Endothelial cell of umbilical vein (primary cell): ENCODE measurements around the gene TP53TG5. TPM values are rescaled to one million over a fixed set of nuclear protein-coding genes. Genes with fewer than 3 reads are reported as not detected.

Source experiments
- BruUV-seq: library from RNA; stranded (reverse); fragments of 400-500 nt; replicated peaks from 2 replicates; lab custom pipeline; 2021; lab: Mats Ljungman, UMichigan
- CTCF ChIA-PET: fragments of 300-600, 350-600 bp; sonication (Branson Sonifier 250); formaldehyde crosslinking; loops from one replicate; lab custom pipeline; 2021; ENCODE audit warnings: antibody characterized with exemption, inconsistent platforms; lab: Charles Lee
- POLR2A ChIA-PET: fragments of 300-600, 350-600 bp; sonication (Branson Sonifier 250); formaldehyde crosslinking; loops from one replicate; lab custom pipeline; 2021; ENCODE audit warnings: antibody characterized with exemption, inconsistent platforms; lab: Charles Lee
- DNase-seq: peaks from one replicate; pipeline ENCODE4 v3.0.0-alpha.2; 2011; ENCODE audit warnings: low read depth, low spot score
- FAIRE-seq: peaks from 2 replicates; lab custom pipeline; 2011; peaks lifted over from hg19 to GRCh38; lab: Jason Lieb, UNC
- H2AFZ ChIP-seq: 2 replicates; pipeline ENCODE4 v1.6.0; 2012; ENCODE audit warnings: low read depth, low read length, control low read depth, inconsistent platforms
- H3K27ac ChIP-seq: 2 replicates; pipeline ENCODE4 v1.5.1; 2011; ENCODE audit warnings: low read depth, mild to moderate bottlenecking, control low read depth, low read length, moderate library complexity; ENCODE audit not compliant: insufficient read depth
- H3K27me3 ChIP-seq, 2 experiments: 2 replicates each; pipeline versions ENCODE4 v1.6.0 to v1.6.1; 2011; ENCODE audit warnings: low read length in 2 of 2, mixed read lengths in 1 of 2; ENCODE audit not compliant: control insufficient read depth in 2 of 2, insufficient read depth in 2 of 2
- H3K36me3 ChIP-seq, 2 experiments: 2 replicates in 1 of 2; 3 replicates in 1 of 2; pipeline ENCODE4 v1.5.1; 2011; ENCODE audit warnings: low read length in 2 of 2, mild to moderate bottlenecking in 1 of 2, moderate library complexity in 1 of 2; ENCODE audit not compliant: control insufficient read depth in 2 of 2, insufficient read depth in 2 of 2; ENCODE audit errors: extremely low read depth in 1 of 2
- H3K4me1 ChIP-seq: 3 replicates; pipeline ENCODE4 v1.5.1; 2011; ENCODE audit warnings: mild to moderate bottlenecking, low read length; ENCODE audit not compliant: control insufficient read depth, insufficient read depth; ENCODE audit errors: extremely low read depth
- H3K4me2 ChIP-seq: 2 replicates; pipeline ENCODE4 v1.6.1; 2011; ENCODE audit warnings: low read length, control low read depth, mixed read lengths; ENCODE audit not compliant: insufficient read depth
- H3K4me3 ChIP-seq, 3 experiments: fragments of 200-600 bp in 1 of 3; sonication (generic), shearing (Covaris generic) in 1 of 3; replicated peaks in 1 of 3; 2 replicates each; pipeline ENCODE4 v1.5.1; 2011 to 2016; ENCODE audit warnings: control low read depth in 3 of 3, low read length in 3 of 3, mild to moderate bottlenecking in 2 of 3, inconsistent platforms in 1 of 3, low read depth in 1 of 3, moderate library complexity in 1 of 3; ENCODE audit not compliant: insufficient read depth in 1 of 3
- H3K79me2 ChIP-seq: 2 replicates; pipeline ENCODE4 v1.6.0; 2012; ENCODE audit warnings: low read length, inconsistent platforms; ENCODE audit not compliant: control insufficient read depth, insufficient read depth
- H3K9ac ChIP-seq: replicated peaks from 2 replicates; pipeline ENCODE3; 2011; ENCODE audit warnings: low read length, control low read depth; ENCODE audit not compliant: insufficient read depth; ENCODE audit errors: extremely low read depth
- H3K9me1 ChIP-seq: replicated peaks from 3 replicates; pipeline ENCODE4 v1.6.0; 2011; ENCODE audit warnings: mild to moderate bottlenecking, low read length; ENCODE audit not compliant: control insufficient read depth, insufficient read depth; ENCODE audit errors: extremely low read depth
- H3K9me3 ChIP-seq: replicated peaks from 2 replicates; pipeline ENCODE4 v1.5.1; 2012; ENCODE audit warnings: low read length, inconsistent platforms; ENCODE audit not compliant: control insufficient read depth, insufficient read depth
- H4K20me1 ChIP-seq: replicated peaks from 2 replicates; pipeline ENCODE3; 2011; ENCODE audit warnings: mild to moderate bottlenecking, low read length; ENCODE audit not compliant: control insufficient read depth, insufficient read depth; ENCODE audit errors: extremely low read depth
- EZH2 ChIP-seq: IDR thresholded peaks from 2 replicates; pipeline ENCODE4 v1.6.1; 2012; ENCODE audit warnings: borderline replicate concordance, low read depth, mild to moderate bottlenecking, moderate library complexity, low read length, inconsistent platforms; ENCODE audit not compliant: severe bottlenecking
- FOS ChIP-seq: IDR thresholded peaks from 2 replicates; pipeline ENCODE4 v1.6.1; 2011; ENCODE audit warnings: mild to moderate bottlenecking, low read length, moderate library complexity, borderline replicate concordance; ENCODE audit not compliant: insufficient read depth
- GATA2 ChIP-seq: IDR thresholded peaks from 2 replicates; pipeline ENCODE4 v1.7.0; 2011; ENCODE audit warnings: low read depth, mild to moderate bottlenecking, moderate library complexity, mixed read lengths, low read length; ENCODE audit not compliant: insufficient read length, insufficient read depth
- JUN ChIP-seq: IDR thresholded peaks from 2 replicates; pipeline ENCODE4 v1.6.1; 2011; ENCODE audit warnings: borderline replicate concordance, low read depth; ENCODE audit not compliant: insufficient read length, insufficient read depth
- MYC ChIP-seq: IDR thresholded peaks from one replicate; pipeline ENCODE4 v1.6.1; 2011; ENCODE audit warnings: mild to moderate bottlenecking, low read depth, low read length
- POLR2A ChIP-seq: IDR thresholded peaks from 2 replicates; pipeline ENCODE4 v1.6.1; 2012; ENCODE audit warnings: low read depth, mild to moderate bottlenecking, control low read depth, low read length
- POLR2AphosphoS5 ChIP-seq: IDR thresholded peaks from 2 replicates; pipeline ENCODE4 v1.6.1; 2012; ENCODE audit warnings: low read depth, mild to moderate bottlenecking, control low read depth, low read length, moderate library complexity; ENCODE audit not compliant: insufficient read depth
- dilution Hi-C: fragments of 300-500 bp; cut with MboI; formaldehyde crosslinking; loops from one replicate; pipeline ENCODE4 v1.15.0; 2019; ENCODE audit warnings: low sequenced_read_pairs; ENCODE audit not compliant: extremely low pct_ligation_motif_present
- intact Hi-C: fragments of 100-400 bp; cut with micrococcal nuclease; formaldehyde crosslinking; loops from one replicate; pipeline ENCODE4 v1.10.0; 2022
- polyA plus RNA-seq, 4 experiments: library from polyadenylated mRNA; depleted of rRNA in 3 of 4; stranded (reverse) in 3 of 4; unstranded in 1 of 4; fragments of >200 nt; gene quantifications; 2 replicates each; pipeline versions ENCODE4 v1.2.1 to v1.2.3, GENCODE V29; 2011 to 2012; ENCODE audit warnings: missing spikeins in 1 of 4
- total RNA-seq: library from RNA; stranded (reverse); gene quantifications from 2 replicates; pipeline ENCODE4 v1.2.3, GENCODE V29; 2021
- TF ChIP-seq, protein P1 (sequence below): IDR thresholded peaks from 2 replicates; pipeline ENCODE4 v1.6.1; 2011; ENCODE audit not compliant: insufficient read depth, insufficient read length
- TF ChIP-seq, protein P2 (sequence below), 2 donors: IDR thresholded peaks; 1 replicate in 1 of 2; 2 replicates in 1 of 2; pipeline ENCODE4 v1.5.1; 2011; ENCODE audit warnings: low read length in 2 of 2, mild to moderate bottlenecking in 2 of 2, moderate library complexity in 2 of 2, control low read depth in 1 of 2, inconsistent platforms in 1 of 2, low read depth in 1 of 2; ENCODE audit not compliant: insufficient read depth in 1 of 2; ENCODE audit errors: extremely low read depth in 1 of 2

The TP53TG5 gene
- total and polyA plus RNA-seq, 2 donors (not counting 3 experiments of a cell fraction or from before 2014, with no cell fraction given): not detected

DNA sequence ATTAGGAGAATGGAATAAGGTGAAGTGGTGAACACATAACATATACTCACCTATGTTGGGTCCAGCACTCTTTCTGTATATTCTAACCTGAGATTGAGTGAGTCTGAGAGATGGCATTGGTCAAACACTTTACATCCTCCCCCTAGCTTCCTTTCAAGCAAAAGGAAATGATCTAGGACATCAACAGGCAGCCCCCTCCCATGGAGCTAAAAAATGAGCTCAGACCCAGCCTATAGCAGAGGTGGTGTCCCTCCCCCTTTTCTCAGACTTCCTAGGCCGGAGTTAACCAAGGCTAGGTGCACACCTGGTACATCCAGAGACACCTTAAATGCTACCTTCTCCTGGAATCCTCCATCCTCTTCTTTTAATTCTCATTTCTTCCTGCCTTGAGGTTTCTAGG is 24.4 kb downstream of the TP53TG5 start:
- no peak for TF ChIP-seq EZH2
- TF ChIP-seq JUN: no peak
- TF ChIP-seq POLR2A: no peak
- TF ChIP-seq, protein P1, sequence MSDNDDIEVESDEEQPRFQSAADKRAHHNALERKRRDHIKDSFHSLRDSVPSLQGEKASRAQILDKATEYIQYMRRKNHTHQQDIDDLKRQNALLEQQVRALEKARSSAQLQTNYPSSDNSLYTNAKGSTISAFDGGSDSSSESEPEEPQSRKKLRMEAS: no peak
- TF ChIP-seq POLR2AphosphoS5: no peak
- no peak for TF ChIP-seq FOS
- TF ChIP-seq, protein P2, sequence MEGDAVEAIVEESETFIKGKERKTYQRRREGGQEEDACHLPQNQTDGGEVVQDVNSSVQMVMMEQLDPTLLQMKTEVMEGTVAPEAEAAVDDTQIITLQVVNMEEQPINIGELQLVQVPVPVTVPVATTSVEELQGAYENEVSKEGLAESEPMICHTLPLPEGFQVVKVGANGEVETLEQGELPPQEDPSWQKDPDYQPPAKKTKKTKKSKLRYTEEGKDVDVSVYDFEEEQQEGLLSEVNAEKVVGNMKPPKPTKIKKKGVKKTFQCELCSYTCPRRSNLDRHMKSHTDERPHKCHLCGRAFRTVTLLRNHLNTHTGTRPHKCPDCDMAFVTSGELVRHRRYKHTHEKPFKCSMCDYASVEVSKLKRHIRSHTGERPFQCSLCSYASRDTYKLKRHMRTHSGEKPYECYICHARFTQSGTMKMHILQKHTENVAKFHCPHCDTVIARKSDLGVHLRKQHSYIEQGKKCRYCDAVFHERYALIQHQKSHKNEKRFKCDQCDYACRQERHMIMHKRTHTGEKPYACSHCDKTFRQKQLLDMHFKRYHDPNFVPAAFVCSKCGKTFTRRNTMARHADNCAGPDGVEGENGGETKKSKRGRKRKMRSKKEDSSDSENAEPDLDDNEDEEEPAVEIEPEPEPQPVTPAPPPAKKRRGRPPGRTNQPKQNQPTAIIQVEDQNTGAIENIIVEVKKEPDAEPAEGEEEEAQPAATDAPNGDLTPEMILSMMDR (IDR thresholded peaks at IDR 0.05; ENCODE audit: extremely low read depth in 1 of 2, insufficient read depth in 1 of 2, low read depth in 1 of 2, low read length in 2 of 2): no peak
- TF ChIP-seq MYC: no peak
- TF ChIP-seq GATA2: no peak
- Histone ChIP-seq H3K9me3 (no peaks in the 10 kb centered on the region), H3K9ac (no peak overlapping the region), H3K4me1 (peaks cover 18% of the 10 kb centered on the region), H3K4me3 (no peak overlapping the region), H3K27ac (no peak overlapping the region), H2AFZ (no peak overlapping the region), H3K36me3 (no peaks in the 10 kb centered on the region), H3K4me2 (no peak overlapping the region), H3K27me3 (no peaks in the 10 kb centered on the region), H4K20me1 (no peaks in the 10 kb centered on the region), H3K9me1 (no peaks in the 10 kb centered on the region), H3K79me2 (no peaks in the 10 kb centered on the region)
- ChIA-PET POLR2A (no interaction called here), CTCF (interaction anchor here (1.4 to 1.8 kb wide), 3 partner anchors 9 to 20 kb away, joined by 5 to 7 read pairs (median 5); partner anchors contain the start of gene SYS1)
- dilution Hi-C loops: no loop called here
- FAIRE-seq (no peak), DNase-seq (no peak)
- intact Hi-C loops: no loop called here
- no TSS peak for BruUV-seq
